ENCODE results near the gene GNAQ.

GNAQ gene

GRCh38 chr9:78001946-78002731, 29.5 kb downstream of the GNAQ start:
- DNase-seq: no peak

DNA sequence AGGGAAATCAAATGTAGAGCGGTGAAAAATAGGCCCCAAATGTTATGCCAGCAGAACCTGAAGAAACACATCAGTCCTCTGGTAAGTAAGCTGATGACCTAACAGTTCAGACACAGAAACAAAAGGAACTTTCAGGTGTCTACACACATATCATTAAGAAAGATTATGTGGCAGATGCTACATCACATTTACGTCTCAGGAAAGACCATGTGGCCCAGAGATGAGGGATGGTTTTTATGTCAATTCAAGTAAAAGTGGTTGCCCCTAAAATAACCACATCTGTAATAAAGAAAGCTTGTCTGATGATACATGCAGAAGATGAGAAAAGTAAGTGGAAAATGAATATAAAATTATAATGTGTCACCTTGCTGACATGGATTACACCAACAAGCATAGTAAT, 31.4 kb downstream of the GNAQ start:
- no peak for DNase-seq

- no peak for DNase-seq
These were observed 32.4 kb downstream of the GNAQ start for GRCh38 chr9:77999231-77999631.

GRCh38 chr9:77997611-77998284, 33.9 kb downstream of the GNAQ start:
- DNase-seq: no peak

GRCh38 chr9:77996696-77997095, 34.9 kb downstream of the GNAQ start:
- no peak for DNase-seq

- no peak for DNase-seq
These were observed 40.4 kb downstream of the GNAQ start for GRCh38 chr9:77991191-77991590.

DNA sequence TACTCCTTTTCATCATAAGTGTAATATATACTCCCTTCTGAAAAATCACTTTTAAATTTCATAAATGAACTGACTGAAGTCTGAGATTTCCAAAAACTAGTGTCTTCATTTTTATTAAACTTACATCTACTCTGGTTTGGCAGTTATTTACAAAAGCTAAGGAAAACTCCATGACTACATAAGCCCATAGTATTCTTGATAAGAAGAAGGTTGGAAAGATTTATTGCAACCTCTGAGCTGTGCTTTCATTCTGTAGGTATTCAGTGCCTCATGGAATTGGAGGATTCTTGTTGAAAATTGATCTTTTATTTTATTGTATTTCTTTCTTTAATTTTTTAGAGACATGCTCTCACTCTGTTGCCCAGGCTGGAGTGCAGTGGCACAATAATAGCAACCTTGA, 41.7 kb downstream of the GNAQ start:
- DNase-seq: no peak

DNA sequence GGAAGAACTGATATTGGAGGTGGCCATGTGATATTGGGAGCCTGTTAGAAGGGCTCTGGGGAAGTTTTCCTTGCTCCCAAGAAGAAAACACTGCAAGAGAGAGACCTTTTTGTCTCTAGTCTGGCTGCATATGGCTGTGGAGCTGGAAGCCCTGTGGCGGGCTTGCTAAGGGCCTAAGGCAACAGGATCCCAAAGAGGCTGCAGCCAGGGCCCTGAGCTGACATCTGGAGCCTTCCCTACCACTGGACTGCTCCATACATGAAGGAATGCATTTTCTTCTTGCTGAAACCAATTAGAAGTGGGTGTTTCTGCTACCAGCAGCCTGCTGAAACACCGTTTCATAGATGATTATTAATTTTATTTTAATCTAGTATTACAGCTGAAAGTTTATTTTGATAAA, 42.2 kb downstream of the GNAQ start:
- DNase-seq: no peak

GRCh38 chr9:77988630-77989029, 43.0 kb downstream of the GNAQ start:
- no peak for DNase-seq

- no peak for DNase-seq
These were observed 43.6 kb downstream of the GNAQ start for GRCh38 chr9:77987880-77988525.

DNA sequence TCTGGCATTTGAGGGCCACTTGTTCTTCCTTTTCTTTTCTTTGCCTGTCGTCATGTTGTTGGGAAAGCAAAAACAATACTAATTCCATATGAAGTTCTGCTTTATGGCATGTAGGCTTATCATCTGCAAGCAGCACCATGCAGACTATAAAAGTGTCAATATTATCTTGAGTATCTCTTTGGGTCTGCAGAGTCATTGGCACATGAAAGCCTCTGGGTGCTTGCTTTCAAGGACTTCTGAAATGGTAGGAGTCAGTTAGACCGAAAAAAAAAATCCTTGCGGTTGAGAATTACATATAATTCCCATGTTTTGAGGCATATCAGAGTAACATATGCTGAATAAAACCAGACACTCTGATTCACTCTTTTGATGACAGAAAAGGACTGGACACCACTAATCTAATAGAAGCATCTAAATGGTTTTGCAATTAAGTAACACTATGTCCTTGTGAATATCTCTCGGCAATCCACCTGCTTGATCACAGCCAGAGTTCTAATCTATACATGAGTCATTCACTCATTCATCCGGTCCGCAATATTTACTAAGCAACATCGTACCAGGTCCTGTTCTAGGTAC, 44.4 kb downstream of the GNAQ start:
- DNase-seq: no peak

GRCh38 chr9:77985996-77986395, 45.6 kb downstream of the GNAQ start:
- no peak for DNase-seq

DNA sequence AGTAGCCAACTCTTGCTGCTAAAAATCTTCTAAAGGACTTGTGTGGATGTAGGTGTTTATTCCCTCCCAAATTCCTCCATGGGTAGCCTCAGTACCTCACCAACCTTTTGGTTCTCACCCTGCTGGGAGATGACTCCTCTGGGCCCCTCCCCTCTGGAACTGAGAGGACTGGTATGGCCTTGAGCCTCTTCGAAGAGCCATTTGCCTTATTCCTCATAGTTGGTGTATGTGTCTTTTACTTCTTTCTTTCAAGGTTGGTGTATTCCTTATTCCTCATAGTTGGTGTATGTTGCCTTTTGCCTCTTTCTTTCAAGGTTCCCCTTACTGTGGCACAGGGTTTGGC, 48.3 kb downstream of the GNAQ start:
- no peak for DNase-seq

DNA sequence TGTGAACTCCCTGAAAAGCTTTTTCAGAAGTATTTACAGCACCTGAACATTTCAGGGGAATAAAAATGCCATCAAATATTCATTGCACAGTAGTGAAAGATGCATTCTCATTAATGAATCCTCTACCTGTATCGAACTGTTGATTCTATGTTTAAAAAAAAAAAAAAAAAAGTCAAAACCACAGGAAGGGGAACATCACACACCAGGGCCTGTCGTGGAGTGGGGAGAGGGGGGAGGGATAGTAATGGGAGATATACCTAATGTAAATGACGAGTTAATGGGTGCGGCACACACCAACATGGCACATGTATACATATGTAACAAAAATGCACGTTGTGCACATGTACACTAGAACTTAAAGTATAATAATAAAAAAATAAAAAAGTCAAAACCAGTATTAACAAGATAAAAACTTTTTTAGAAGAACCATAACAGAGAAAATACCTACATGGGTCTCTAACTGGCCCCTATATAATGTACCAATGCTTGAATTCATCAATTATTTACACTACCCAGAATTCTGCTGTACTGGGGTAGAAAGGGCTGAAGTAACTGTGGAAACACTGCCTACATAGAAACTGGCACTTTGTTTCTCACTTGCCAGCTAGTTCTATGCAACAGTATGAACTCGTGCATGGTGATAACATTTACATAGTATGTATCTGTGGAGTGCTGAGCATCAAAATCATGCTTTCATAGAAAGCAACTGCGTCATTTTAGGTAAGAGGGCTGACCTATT, 48.9 kb downstream of the GNAQ start:
- no peak for DNase-seq

- DNase-seq: no peak
These were observed 49.7 kb downstream of the GNAQ start for GRCh38 chr9:77981907-77982306.

DNA sequence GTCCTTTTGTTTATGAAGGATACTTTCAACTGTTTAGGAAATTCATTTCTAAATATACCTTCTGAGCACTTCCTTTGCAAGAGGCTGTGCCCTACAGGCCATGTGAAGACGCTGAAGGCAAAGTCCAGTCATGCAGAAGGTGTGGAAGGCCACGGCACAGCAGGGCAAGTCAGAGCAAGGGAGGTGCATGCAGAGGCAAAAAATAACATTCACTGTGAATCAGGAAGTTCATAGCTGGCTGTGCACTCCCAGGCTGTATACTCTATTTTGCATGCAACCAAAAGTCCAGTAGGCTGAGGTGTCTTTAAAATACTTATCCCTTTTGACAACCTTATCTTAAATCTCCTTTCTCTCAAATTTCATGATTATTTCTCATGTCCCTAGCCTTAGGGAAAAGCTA, 50.3 kb downstream of the GNAQ start:
- peak in 1 of 2 experiments; percentile 25 for DNase-seq

- DNase-seq: no peak
These were observed 51.0 kb downstream of the GNAQ start for GRCh38 chr9:77980622-77981021.

GRCh38 chr9:77978086-77978781, 53.4 kb downstream of the GNAQ start:
- DNase-seq: no peak

GRCh38 chr9:77977210-77977611, 54.4 kb downstream of the GNAQ start:
- peak; percentile 53 to 63 for DNase-seq

- DNase-seq: no peak
These were observed 55.8 kb downstream of the GNAQ start for GRCh38 chr9:77975806-77976205.

DNA sequence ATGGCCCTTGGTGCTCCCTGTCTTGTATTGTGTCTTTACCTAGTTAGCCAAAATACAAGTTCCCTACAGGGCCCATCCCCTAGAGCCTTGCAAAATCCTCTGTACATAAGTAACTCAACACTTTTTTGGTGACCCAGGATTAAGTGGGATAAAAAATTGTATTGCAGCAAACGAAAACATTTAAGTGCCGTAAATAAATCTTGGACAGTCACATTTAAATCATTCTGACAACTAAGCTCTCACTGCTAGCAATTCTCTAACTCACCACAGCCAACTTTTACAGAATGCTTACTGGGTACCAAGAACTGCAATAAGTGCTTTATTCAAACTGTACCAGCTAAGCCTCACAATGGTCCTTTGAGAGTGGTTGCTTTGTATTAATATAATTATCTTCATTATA, 56.6 kb downstream of the GNAQ start:
- no peak for DNase-seq

GRCh38 chr9:77974434-77974833, 57.2 kb downstream of the GNAQ start:
- DNase-seq: no peak

DNA sequence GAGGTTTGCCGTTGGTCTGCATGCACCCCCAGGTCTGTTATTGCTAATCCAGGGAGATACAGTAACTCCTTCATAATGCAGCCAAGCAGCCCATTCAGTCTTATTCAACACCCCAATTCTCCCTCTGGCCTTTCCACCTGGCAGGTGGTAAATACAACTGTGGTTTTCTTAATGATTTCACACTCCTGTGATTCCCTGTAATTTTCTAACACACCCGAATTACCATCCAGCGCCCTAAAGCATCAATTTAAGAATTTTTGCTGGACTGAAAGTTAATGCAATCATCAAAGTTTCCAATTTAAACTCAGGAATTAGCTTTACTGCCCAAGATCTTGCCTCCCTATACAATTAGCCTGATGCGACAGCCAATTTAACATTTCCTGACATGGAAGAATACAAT, 62.5 kb downstream of the GNAQ start:
- DNase-seq: no peak
